Measurements from ENCODE around the gene CARD19.

Gene CARD19

DNA sequence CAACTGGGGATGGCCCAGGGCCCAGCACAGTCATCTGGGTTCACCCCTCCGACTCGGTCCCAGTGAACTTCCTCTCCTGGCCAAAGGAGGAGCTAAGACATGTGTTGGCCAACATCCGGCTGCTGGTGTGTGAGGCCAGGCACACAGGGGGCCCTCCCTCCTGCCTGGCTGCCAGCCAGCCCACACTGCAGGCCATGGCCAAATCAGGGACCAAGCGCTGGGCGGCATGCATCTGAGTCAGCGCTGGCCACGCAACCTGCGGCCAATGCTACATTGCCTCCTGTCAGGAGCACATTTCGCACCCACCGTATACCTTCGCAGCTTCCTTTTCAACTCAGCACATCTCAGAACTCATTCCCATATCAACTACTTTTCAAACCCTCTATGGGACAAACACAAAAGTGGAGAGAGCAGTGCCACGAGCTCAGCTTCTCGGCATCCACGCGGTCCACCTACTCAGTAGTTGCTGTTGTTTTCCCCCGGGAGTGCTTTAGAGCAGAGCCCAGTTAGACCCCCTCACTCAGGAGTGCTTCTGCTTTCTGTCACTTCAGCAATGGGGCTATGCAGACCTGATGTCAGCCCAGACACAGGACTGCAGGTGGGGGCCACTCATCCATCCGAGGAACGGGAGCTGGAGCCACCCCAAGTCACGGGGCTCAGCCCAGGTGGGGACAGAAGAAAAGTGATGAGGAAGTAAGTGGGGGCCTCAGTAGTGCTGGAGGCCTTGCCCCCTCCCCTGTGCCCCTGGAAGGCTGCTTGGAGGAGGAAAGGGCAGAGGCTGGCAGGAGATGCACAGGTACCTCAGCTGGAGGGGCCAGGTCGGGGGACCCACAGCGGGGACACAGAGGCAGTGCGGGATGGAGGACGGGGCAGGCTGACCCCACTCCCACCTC, 24.2 kb downstream of the CARD19 start:
- peak overlapping the region in 1 of 2 donors; percentile 1 for H3K4me3 ChIP-seq (ENCODE audit: low read depth in 1 of 2, low read length in 2 of 2)
- H3K9ac ChIP-seq (ENCODE audit: low read length): peak overlapping the region; percentile 7
- H3K4me1 ChIP-seq (ENCODE audit: insufficient read depth, low read length): peaks cover 26% of the 10 kb centered on the region
- H3K27ac ChIP-seq (ENCODE audit: low read depth, low read length): peak overlapping the region; percentile 76
- H3K36me3 ChIP-seq (ENCODE audit: insufficient read depth, low read length): peaks cover 40% of the 10 kb centered on the region
- no peaks in the 10 kb centered on the region for H3K27me3 ChIP-seq (ENCODE audit: control insufficient read depth in 1 of 2, insufficient read depth in 2 of 2, low read length in 2 of 2)
- no peaks in the 10 kb centered on the region for H3K9me3 ChIP-seq (ENCODE audit: low read length)

DNA sequence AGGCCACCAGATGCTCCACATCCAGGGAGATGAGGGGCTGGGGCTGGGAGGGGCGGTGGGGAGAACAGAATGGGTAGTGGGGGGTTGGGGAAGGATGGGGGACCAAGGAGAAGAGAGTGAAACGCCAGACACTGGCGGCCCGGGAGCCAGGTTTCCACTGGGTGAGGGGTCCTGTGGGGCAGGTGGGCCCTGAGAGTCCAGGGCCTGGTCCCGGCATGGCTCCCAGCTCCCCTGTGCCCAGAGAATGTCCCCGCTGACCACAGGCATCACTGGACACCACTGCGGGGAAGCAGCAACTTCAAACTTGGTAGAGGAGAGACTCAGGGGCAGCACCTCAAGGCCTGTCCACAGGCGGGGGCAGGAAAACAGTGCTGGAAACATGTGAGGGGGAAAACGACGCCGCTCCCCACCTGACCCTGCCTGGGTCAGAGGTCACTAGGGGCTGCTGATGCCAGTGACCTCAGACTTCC, 24.9 kb downstream of the CARD19 start:
- no peaks in the 10 kb centered on the region for H3K27me3 ChIP-seq (ENCODE audit: control insufficient read depth in 1 of 2, insufficient read depth in 2 of 2, low read length in 2 of 2)
- peaks cover 46% of the 10 kb centered on the region for H3K36me3 ChIP-seq (ENCODE audit: insufficient read depth, low read length)
- no peaks in the 10 kb centered on the region for H3K9me3 ChIP-seq (ENCODE audit: low read length)
- no peak overlapping the region for H3K9ac ChIP-seq (ENCODE audit: low read length)
- peak overlapping the region; percentile 76 for H3K27ac ChIP-seq (ENCODE audit: low read depth, low read length)
- H3K4me3 ChIP-seq (ENCODE audit: low read depth in 1 of 2, low read length in 2 of 2): no peak overlapping the region
- H3K4me1 ChIP-seq (ENCODE audit: insufficient read depth, low read length): peaks cover 27% of the 10 kb centered on the region

DNA sequence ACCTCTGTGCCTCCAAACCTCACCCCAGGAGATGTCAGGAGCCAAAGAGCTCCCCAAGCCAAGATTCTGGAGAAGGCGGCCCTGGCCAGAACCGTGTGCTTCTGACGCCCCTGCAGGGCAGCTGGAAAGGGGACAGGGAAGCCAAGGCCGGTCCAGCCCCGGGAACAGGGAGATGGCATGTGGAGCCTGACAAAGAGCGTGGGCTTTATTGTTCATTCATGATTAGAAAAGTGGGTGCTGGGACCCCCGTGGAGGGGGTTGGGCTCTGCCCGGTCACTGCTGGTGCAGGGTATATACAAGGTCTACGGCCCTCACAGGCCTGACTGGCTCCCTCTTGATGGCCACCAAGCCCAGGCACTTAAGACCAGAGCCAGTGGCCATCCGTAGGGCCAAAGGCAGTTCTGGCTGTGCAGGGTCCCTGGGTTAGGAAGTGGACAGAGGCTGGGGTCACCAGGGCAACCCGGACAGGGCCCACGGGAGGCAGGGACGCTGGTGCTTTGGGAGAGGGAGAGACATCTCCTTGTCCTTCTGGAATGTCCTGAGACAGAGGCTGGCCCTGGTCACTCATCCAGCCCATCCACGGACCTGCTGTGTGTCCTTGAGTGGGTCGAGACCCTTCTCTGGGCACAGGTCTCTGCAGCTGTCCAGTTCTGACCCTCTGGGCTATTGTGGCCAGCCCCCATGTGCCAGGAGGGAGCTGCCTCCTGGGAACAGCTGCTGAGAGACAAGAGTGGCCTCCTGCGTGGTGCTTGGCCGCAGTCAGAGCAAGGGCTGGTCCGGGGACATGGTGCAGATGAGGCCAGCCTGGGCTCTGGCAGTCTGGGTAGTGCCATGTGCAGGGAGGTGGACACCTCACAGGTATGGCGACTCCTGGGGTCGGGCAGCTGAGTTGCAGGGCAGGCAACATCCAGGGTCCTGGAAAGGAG, 25.6 kb downstream of the CARD19 start:
- Histone ChIP-seq H3K36me3 (ENCODE audit: insufficient read depth, low read length) (peaks cover 51% of the 10 kb centered on the region), H3K4me1 (ENCODE audit: insufficient read depth, low read length) (peaks cover 29% of the 10 kb centered on the region), H3K4me3 (ENCODE audit: low read depth in 1 of 2, low read length in 2 of 2) (no peak overlapping the region), H3K27ac (ENCODE audit: low read depth, low read length) (peak overlapping the region; percentile 49), H3K27me3 (ENCODE audit: control insufficient read depth in 1 of 2, insufficient read depth in 2 of 2, low read length in 2 of 2) (no peaks in the 10 kb centered on the region), H3K9ac (ENCODE audit: low read length) (no peak overlapping the region), H3K9me3 (ENCODE audit: low read length) (no peaks in the 10 kb centered on the region)

DNA sequence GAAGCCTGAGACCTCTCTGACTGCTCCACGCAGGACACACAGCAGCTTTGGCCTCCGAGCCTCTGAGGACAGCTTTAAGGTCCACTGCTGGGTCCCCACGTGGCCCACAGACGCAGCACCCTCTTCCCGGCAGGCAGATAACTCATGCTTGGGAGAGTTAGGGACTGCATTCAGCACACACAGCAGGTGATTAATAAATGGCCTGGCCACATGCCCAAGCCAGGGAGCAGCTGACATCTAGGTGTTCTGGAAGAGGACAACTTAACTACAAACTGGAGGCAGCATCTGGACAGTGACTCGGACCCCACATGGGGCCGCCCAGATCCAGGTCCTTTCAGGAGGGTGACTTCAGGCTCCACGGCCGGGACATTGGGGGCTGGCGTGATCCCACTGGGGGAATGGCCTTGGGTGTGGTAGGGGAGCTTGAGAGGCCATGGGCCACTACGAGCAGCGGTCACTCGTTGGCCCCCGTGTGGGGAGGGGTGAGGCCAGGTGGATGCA, 26.8 kb downstream of the CARD19 start:
- Histone ChIP-seq H3K27ac (ENCODE audit: low read depth, low read length) (no peak overlapping the region), H3K4me3 (ENCODE audit: low read depth in 1 of 2, low read length in 2 of 2) (no peak overlapping the region), H3K36me3 (ENCODE audit: insufficient read depth, low read length) (peaks cover 51% of the 10 kb centered on the region), H3K4me1 (ENCODE audit: insufficient read depth, low read length) (peaks cover 39% of the 10 kb centered on the region), H3K9me3 (ENCODE audit: low read length) (no peaks in the 10 kb centered on the region), H3K9ac (ENCODE audit: low read length) (no peak overlapping the region), H3K27me3 (ENCODE audit: control insufficient read depth in 1 of 2, insufficient read depth in 2 of 2, low read length in 2 of 2) (no peaks in the 10 kb centered on the region)

DNA sequence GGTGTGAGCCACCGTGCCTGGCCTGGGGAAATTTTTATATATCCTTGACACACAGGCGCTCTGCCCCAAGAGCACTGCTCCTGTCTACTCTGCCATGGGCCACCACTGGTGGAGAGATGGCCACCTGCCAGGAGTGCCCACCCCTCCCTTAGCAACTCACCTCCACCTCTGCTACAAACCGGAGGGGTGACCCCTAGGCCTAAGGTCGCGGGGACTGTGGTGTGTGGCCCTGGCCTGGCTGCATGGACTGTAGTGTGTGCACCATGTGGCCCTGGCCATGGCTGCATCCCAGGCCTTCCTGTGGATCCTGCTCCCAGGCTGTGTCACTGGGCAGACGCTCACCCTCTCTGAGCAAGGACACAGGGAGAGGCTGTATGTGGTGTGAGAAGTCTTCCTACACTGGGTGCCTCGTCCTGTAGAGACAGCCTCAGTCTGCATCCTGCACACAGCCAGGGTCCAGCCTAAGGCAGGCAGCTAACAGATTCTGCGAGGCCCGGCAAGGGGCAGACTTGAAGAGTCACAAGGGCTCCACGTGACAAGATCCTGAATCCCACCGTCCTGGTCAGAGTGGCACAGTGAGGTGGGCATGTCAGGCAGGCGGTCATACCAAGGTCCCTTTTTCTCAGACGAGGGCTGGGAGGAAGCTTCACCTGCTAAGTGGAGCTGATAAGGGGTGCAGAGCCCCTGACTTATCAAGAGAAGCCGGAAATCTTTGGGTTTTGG, 27.7 kb downstream of the CARD19 start:
- no peaks in the 10 kb centered on the region for H3K9me3 ChIP-seq (ENCODE audit: low read length)
- peaks cover 51% of the 10 kb centered on the region for H3K36me3 ChIP-seq (ENCODE audit: insufficient read depth, low read length)
- H3K27me3 ChIP-seq (ENCODE audit: control insufficient read depth in 1 of 2, insufficient read depth in 2 of 2, low read length in 2 of 2): no peaks in the 10 kb centered on the region
- no peak overlapping the region for H3K4me3 ChIP-seq (ENCODE audit: low read depth in 1 of 2, low read length in 2 of 2)
- no peak overlapping the region for H3K9ac ChIP-seq (ENCODE audit: low read length)
- H3K27ac ChIP-seq (ENCODE audit: low read depth, low read length): no peak overlapping the region
- H3K4me1 ChIP-seq (ENCODE audit: insufficient read depth, low read length): peaks cover 49% of the 10 kb centered on the region

DNA sequence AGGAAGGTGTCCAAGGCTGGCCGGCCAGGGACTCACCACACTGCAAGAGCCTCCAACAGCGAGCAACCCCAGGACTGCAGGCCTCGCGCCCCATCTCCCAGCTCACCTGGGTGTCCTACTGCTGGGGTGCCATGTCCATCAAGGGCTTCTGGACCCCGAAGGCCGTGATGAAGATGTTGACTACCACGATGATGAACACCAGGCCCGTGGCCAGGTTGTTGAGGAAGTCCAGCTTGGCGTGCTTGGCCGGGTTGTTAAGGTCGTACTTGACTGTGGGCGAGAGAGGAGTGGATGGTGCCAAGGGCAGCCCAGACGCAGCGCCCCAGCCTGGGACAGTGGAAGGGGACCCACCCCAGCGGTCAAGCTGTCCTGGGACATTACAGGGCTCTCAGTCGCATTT, 28.8 kb downstream of the CARD19 start:
- no peak overlapping the region for H3K4me3 ChIP-seq (ENCODE audit: low read depth in 1 of 2, low read length in 2 of 2)
- no peaks in the 10 kb centered on the region for H3K9me3 ChIP-seq (ENCODE audit: low read length)
- no peak overlapping the region for H3K9ac ChIP-seq (ENCODE audit: low read length)
- H3K27me3 ChIP-seq (ENCODE audit: control insufficient read depth in 1 of 2, insufficient read depth in 2 of 2, low read length in 2 of 2): no peaks in the 10 kb centered on the region
- H3K36me3 ChIP-seq (ENCODE audit: insufficient read depth, low read length): peaks cover 51% of the 10 kb centered on the region
- peaks cover 51% of the 10 kb centered on the region for H3K4me1 ChIP-seq (ENCODE audit: insufficient read depth, low read length)
- no peak overlapping the region for H3K27ac ChIP-seq (ENCODE audit: low read depth, low read length)

DNA sequence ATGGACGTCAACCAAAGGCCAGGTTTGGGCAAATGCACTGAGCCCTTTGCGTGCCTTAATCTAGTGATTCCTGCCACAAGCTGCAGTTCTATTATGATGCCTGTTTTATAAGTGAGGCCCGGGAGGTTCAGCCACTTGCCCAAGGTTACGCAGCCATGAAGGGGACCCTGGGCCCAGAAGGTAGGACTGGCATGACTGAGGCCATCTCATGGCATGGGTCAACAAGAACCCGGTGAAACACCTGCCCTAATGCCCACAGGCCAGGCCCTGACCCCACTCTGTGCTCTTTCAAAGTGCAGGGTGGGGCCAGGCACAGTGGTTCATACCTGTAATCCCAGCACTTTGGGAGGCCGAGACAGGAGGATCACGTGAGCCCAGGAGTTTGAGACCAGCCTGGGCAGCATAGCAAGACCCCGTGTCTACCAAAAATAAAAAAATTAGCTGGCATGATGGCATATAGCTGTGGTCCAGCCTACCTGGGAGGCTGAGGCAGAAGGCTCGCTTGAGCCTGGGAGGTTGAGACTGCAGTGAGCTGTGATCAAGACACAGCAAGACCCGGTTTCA, 29.4 kb downstream of the CARD19 start:
- Histone ChIP-seq H3K9ac (ENCODE audit: low read length) (no peak overlapping the region), H3K9me3 (ENCODE audit: low read length) (no peaks in the 10 kb centered on the region), H3K4me1 (ENCODE audit: insufficient read depth, low read length) (peaks cover 51% of the 10 kb centered on the region), H3K36me3 (ENCODE audit: insufficient read depth, low read length) (peaks cover 51% of the 10 kb centered on the region), H3K27me3 (ENCODE audit: control insufficient read depth in 1 of 2, insufficient read depth in 2 of 2, low read length in 2 of 2) (no peaks in the 10 kb centered on the region), H3K4me3 (ENCODE audit: low read depth in 1 of 2, low read length in 2 of 2) (no peak overlapping the region), H3K27ac (ENCODE audit: low read depth, low read length) (no peak overlapping the region)

DNA sequence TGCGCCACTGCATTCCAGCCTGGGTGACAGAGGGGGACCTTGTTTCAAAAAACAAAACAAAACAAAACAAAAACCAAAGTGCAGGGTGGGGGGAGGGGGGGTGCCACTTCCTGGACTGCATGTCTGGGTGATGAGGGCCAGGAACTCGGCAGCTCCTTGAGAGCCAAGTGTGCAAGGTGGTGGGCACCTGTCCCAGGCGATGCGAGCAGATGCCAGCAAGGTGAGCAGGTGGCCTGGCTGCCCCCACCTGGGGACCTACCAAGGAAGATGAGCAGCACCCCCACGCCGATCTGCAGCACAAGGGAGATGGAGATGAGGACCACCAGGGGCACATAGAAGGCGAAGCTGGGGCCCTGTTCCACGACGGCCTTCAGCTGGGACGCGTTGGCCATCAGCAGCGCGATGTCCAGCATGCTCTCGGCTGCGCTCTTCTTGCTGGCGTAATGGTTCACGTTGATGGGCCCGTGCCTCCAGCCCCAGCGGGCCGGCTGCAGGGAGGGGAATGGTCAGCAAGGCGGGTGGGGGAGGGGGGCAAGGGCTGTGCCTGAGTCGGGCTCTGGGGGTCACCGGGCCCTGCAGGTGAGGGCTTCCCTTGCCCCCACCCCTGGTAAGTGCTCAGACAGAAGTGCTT, 30.2 kb downstream of the CARD19 start:
- Histone ChIP-seq H3K36me3 (ENCODE audit: insufficient read depth, low read length) (peaks cover 46% of the 10 kb centered on the region), H3K4me3 (ENCODE audit: low read depth in 1 of 2, low read length in 2 of 2) (peak overlapping the region in 1 of 2 donors; percentile 31), H3K27ac (ENCODE audit: low read depth, low read length) (peak overlapping the region; percentile 100), H3K9me3 (ENCODE audit: low read length) (no peaks in the 10 kb centered on the region), H3K27me3 (ENCODE audit: control insufficient read depth in 1 of 2, insufficient read depth in 2 of 2, low read length in 2 of 2) (no peaks in the 10 kb centered on the region), H3K9ac (ENCODE audit: low read length) (no peak overlapping the region), H3K4me1 (ENCODE audit: insufficient read depth, low read length) (peaks cover 54% of the 10 kb centered on the region)

DNA sequence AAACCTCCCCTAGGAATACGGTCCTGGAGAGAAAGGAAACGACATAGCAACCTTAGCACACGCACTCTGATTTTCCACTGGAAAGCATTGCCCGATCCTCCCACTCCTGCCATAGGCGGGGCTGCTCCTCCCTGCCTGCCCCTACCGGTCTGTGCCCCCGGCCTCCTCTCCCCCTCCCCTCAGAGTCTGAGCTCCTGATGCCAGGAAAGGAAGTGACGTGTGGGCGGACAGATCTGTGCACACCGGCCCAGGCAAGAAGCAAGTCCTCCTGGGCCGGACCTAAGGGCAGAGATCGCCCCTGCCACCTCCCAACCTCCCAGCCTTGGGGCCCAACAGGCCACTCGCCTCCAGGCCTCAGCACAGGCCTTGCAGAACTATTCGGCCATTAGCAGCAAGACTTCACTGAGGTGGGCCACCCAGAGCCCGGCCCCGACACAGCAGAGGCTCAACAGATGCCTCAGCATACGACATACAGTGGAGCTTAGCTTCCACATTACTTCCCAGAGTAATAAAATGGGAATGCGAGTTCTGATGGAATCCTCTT, 30.9 kb downstream of the CARD19 start:
- H3K36me3 ChIP-seq (ENCODE audit: insufficient read depth, low read length): peaks cover 40% of the 10 kb centered on the region

DNA sequence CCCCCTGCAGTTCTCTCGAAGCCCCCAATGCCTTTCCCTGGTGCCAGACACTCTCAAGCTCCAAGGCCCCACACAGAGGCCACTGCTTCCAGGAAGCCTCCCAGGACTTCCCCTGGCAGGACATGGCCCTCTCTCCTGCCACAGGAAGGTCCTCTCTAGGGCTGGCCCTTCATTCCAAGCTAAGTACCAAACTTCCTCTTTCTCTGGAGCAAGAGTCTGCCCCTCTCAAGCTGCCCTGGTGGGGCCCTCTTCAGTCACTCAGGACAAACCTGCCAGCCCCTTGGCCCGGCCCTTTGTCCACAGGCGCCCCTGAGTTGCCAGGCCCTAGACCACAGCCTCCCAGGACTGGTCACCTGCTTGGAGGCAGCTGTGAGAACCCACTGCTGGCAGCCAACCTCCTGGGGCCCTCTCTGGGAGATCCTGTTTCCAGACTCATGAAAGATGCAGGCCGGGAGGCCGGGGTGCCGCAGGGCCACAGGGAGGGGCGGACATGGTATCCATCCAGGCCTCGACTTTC, 31.4 kb downstream of the CARD19 start:
- peaks cover 66% of the 10 kb centered on the region for H3K4me1 ChIP-seq (ENCODE audit: insufficient read depth, low read length)
- H3K27me3 ChIP-seq (ENCODE audit: control insufficient read depth in 1 of 2, insufficient read depth in 2 of 2, low read length in 2 of 2): no peaks in the 10 kb centered on the region
- H3K36me3 ChIP-seq (ENCODE audit: insufficient read depth, low read length): peaks cover 35% of the 10 kb centered on the region
- peak overlapping the region; percentile 36 for H3K9ac ChIP-seq (ENCODE audit: low read length)
- peak overlapping the region; percentile 100 for H3K27ac ChIP-seq (ENCODE audit: low read depth, low read length)
- peak overlapping the region in 1 of 2 donors; percentile 31 for H3K4me3 ChIP-seq (ENCODE audit: low read depth in 1 of 2, low read length in 2 of 2)
- H3K9me3 ChIP-seq (ENCODE audit: low read length): no peaks in the 10 kb centered on the region

More for the DNA sequence above, 30.9 kb downstream of the CARD19 start:
- peak overlapping the region; percentile 100 for H3K27ac ChIP-seq (ENCODE audit: low read depth, low read length)
- H3K9me3 ChIP-seq (ENCODE audit: low read length): no peaks in the 10 kb centered on the region
- H3K4me1 ChIP-seq (ENCODE audit: insufficient read depth, low read length): peaks cover 61% of the 10 kb centered on the region
- H3K4me3 ChIP-seq (ENCODE audit: low read depth in 1 of 2, low read length in 2 of 2): peak overlapping the region in 1 of 2 donors; percentile 31
- H3K9ac ChIP-seq (ENCODE audit: low read length): peak overlapping the region; percentile 36
- no peaks in the 10 kb centered on the region for H3K27me3 ChIP-seq (ENCODE audit: control insufficient read depth in 1 of 2, insufficient read depth in 2 of 2, low read length in 2 of 2)
